Esophagus muscularis mucosa (tissue), 3 donors: ENCODE results near the gene PRKCE.

ENCODE experiments used
- POLR2A ChIP-seq: fragments of 450-650 bp; IDR thresholded peaks from one replicate; pipeline ENCODE4 v1.6.1; 2017; ENCODE audit warnings: antibody characterized with exemption, moderate library complexity, mild to moderate bottlenecking, low read depth
- TF ChIP-seq, protein P1 (sequence below), 3 experiments: fragments of 200-600 bp in 2 of 3; fragments of 450-650 bp in 1 of 3; sonication (generic) in 2 of 3; IDR thresholded peaks; one replicate each; pipeline ENCODE4 v1.5.1; 2017 to 2019; ENCODE audit warnings: antibody characterized with exemption in 3 of 3, mild to moderate bottlenecking in 2 of 3, moderate library complexity in 1 of 3

DNA sequence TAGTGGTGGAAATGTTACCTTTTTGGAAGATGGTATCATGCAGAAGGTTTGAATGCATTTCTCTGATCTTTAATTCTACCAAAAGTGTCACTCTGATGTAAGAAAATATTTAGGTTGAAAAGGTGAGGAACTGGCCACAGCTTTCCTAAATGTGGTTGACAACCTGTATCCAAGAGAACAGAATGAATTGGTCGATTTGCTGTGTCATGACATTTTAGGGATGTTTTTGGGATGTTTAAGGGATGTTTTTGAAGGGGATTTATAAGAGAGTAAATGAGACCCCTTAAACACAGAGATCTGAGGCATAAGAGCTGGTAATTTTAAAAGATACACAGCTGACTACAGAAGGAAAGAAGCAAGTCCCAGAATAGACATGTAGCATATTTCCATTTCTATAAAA is 375.0 kb downstream of the PRKCE start:
- TF ChIP-seq, protein P1, sequence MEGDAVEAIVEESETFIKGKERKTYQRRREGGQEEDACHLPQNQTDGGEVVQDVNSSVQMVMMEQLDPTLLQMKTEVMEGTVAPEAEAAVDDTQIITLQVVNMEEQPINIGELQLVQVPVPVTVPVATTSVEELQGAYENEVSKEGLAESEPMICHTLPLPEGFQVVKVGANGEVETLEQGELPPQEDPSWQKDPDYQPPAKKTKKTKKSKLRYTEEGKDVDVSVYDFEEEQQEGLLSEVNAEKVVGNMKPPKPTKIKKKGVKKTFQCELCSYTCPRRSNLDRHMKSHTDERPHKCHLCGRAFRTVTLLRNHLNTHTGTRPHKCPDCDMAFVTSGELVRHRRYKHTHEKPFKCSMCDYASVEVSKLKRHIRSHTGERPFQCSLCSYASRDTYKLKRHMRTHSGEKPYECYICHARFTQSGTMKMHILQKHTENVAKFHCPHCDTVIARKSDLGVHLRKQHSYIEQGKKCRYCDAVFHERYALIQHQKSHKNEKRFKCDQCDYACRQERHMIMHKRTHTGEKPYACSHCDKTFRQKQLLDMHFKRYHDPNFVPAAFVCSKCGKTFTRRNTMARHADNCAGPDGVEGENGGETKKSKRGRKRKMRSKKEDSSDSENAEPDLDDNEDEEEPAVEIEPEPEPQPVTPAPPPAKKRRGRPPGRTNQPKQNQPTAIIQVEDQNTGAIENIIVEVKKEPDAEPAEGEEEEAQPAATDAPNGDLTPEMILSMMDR (IDR thresholded peaks at IDR 0.05) = no peak
- no peak for TF ChIP-seq POLR2A
